Skin epidermis (tissue), 12 donors: ENCODE measurements around the gene FBXL17.

Experiments used
- H3K27ac ChIP-seq, 21 experiments: fragments of 200-600 bp; sonication (generic) in 11 of 21; one replicate each; pipeline ENCODE4 v1.5.0; 2020; ENCODE audit warnings: mild to moderate bottlenecking in 3 of 21, inconsistent platforms in 2 of 21, moderate library complexity in 2 of 21
- H3K4me3 ChIP-seq, 7 experiments: fragments of 200-600 bp; sonication (generic) in 2 of 7; one replicate each; pipeline ENCODE4 v1.5.0; 2020; ENCODE audit warnings: inconsistent platforms in 2 of 7, mild to moderate bottlenecking in 2 of 7, moderate library complexity in 1 of 7

Gene FBXL17

DNA sequence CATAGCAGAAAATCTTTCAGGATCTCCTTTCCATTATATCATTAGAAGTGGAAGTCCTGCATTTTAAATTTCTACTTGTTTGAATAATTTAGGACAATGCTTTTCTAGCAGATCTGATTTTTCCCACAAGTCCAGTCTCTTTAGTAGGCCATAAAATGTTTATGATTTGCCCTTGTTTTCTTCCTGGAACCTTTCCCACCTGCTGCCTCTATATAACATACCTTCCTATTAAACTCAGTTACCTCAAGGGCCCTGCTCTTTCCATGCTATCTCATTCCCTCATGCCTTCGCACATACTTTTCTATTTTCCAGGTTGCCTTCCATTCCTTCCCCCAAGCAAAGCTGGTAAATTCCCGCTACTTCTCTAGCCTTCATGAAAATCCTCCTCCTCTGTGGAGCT, 524.1 kb downstream of the FBXL17 start:
- Histone ChIP-seq H3K4me3 (no peak overlapping the region), H3K27ac (no peak overlapping the region)

DNA sequence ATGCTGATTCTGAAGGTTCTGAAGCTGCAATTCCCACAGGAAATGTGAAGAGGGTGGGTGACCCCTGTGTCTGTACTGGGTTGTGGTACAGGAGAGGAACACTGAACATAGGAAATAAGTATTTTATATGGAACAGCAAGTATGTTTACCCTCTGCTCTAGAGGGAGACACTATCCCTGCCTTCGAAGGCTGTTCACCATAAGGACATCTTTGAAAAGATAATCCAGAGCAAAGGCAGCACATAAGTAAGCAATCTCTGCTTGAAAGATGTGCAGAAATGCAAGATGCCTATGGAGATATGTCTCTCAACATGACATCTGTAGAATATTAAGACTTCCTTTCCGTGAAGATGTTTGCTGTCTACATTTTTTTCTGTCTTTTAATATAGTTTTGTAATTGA, 526.7 kb downstream of the FBXL17 start:
- Histone ChIP-seq H3K27ac (no peak overlapping the region), H3K4me3 (no peak overlapping the region)

DNA sequence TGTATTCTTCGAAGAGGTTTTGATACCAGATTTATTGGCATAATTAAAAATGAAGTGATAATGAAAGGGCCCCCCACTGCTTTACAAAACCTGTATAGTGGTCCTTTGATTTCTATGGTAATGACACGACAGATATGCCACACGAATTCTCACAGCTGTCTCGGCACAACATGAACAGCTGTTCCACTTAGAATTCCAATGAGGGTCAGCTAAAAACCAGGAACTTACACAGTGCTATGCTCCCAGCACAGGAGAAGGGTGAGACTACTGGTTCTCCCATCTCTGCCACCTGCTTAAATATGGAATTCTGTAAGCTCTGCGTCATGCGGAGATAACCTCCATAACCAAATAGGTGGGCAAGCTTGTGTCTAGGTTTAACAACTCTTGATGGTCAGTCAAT, 528.2 kb downstream of the FBXL17 start:
- H3K4me3 ChIP-seq: no peak overlapping the region
- no peak overlapping the region for H3K27ac ChIP-seq

DNA sequence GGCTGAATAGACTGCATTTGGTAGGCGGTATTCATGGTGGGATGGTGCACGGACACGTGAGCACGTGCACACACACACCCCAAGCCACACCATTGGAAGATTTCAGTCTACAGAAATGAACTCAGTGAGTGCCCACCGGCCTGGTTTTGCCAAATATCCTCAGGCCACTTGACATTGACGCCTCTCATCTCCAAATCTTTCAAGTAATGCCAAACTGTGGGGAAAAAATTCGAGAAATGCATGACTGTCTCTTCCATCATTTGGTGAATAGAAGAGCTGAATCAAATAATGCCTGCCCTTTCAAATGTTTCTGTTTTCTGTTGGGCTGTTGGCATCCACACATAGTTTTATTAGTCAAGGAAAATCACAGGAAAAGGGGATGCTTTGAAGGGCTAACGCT, 528.9 kb downstream of the FBXL17 start:
- H3K4me3 ChIP-seq: no peak overlapping the region
- no peak overlapping the region for H3K27ac ChIP-seq

DNA sequence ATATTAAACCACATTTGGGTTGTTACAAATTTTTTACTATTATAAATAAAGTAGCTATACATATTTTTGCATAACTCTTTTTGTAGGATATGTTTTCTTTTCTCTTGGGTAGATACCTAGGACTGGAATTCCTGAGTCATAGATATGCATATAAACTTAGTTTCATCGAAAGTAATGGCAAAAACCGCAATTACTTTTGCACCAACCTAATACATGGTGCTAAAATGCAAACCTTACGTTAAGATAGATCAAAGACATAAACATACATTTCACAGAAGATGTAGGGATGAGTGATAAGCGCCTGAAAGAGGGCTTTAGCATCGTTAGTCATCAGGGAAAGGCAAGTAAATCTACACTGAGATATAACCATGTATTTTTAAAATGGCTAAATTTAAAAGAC, 532.8 kb downstream of the FBXL17 start:
- Histone ChIP-seq H3K4me3 (no peak overlapping the region), H3K27ac (no peak overlapping the region)

DNA sequence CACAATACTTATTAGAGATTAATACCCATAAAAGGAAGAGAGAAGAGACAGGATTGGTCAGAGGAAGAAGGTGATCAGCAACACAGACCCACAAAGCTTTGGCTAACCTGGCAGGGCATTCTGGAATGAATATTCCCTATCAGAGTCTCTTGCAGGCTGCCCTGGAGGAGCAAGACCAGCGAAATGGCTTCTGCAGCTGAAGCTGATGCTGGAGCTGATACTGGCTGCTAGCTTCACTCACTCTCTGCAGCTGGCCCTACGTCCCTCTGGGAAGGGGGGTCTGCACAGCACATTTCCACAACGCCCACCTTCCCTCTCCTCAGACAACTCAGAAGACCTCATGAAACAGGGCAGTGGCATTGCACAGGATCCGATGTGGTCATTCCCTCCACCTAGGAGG, 541.3 kb downstream of the FBXL17 start:
- H3K27ac ChIP-seq: no peak overlapping the region
- no peak overlapping the region for H3K4me3 ChIP-seq

DNA sequence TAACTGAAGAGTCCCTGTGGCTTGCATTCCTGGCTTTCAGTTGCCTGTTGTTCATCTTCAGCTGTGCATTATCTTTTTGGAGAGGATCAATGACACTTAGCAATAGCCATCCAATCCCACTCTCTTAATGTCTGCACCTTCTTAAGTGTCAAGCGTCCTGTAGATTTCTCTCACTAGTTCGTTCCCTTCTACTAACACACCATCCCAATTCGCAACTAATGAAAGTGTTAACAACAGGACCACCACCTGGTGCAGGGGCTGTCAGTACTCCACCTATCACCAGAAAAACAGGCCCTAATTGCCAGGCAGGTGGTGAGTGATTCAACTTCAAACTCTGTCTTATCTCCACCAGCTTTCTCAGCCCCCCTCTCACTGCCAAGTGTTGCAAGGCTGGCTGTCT, 541.7 kb downstream of the FBXL17 start:
- H3K27ac ChIP-seq: no peak overlapping the region
- H3K4me3 ChIP-seq: no peak overlapping the region

DNA sequence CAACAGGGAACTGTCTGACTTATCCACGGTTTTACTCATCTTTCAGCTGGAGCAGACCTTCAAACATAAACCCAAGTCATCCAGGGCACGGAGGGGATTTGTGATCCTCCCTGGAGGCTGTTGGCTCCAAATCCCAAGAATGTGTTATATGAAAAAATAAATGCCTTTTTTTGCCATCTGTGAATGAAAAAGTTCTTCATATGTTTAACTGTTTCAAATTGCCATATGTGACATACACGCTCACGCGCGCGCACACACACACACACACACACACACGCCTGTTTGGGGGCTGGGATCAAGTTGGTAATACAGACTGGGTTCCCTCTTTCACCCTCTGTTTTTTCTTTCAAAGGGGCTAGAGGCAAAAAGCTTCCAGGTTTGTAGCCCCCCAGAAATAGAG, 546.8 kb downstream of the FBXL17 start:
- no peak overlapping the region for H3K27ac ChIP-seq
- no peak overlapping the region for H3K4me3 ChIP-seq

DNA sequence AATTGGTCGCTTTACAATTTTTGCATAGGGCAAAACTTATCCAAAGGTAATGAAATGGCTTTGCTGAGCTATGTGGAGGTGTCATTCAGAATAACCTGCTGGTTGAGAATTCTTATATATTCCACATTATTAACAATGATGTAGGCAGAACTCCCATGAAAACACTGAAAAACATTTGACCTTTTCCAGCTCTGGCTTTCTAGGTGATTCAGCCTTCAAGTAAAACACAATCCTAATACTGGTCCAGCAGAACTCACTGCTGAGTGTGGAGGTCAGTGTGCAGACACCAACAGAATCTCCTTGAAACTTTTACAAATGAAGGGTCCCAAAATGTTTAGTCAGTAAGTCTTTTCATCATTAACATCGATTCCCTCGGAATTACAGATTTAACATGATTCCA, 549.2 kb downstream of the FBXL17 start:
- Histone ChIP-seq H3K4me3 (no peak overlapping the region), H3K27ac (no peak overlapping the region)

DNA sequence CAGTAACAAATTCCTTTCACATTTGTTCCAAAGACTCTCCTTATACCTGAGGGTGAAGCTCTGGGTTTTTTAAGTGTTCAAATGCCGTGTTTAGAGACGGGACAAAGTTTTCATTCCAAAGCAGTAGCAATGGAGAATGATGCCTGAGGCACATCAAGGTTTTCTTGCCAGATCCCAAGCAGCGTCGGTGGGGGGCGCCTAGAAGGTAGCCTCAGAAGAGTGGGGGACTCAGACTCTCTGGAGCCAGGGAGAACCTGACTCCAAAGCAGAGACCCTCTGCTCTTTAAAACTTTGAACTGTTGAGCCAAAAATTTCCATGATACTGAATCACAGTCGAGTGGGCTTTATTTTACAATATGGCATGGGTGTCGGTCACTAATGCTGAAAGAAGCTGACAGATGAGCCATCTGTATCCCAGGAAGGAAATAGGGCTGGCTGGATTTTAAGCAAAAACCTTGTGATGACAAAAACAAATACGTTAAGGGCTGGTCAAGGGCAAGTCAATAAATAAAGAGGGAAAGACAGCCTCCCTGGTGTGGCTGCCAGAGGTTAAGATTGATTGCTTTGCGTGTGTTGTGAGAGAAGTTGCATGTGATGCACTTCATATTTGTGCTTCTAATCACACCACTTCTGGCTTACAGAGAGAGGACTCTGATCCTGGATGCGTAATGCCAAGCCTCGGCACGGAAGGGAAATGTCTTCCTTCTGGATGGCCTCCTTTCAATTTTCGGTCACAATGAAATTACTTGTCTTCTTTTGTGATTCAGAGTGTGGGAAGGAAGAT, 550.1 kb downstream of the FBXL17 start:
- Histone ChIP-seq H3K27ac (no peak overlapping the region), H3K4me3 (no peak overlapping the region)

DNA sequence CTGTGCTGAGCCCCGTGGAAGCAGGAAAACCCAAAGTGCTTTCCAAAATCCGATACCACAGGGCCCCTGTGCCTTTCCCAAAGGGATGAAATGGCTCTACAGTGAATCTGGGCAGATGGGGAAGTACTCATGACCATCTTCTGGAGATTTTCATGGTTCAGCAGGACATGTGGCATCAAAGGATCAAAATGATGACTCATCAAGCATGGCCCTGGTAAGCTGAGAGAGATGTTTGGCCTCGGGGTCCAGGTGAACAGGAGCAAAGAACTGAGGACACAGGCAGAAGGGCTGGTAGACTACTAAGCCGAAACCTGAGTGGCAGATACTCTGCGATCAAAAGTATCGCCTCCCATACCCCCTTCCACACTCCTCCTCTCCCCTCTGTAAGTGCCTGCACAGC, 551.1 kb downstream of the FBXL17 start:
- Histone ChIP-seq H3K4me3 (no peak overlapping the region), H3K27ac (no peak overlapping the region)

DNA sequence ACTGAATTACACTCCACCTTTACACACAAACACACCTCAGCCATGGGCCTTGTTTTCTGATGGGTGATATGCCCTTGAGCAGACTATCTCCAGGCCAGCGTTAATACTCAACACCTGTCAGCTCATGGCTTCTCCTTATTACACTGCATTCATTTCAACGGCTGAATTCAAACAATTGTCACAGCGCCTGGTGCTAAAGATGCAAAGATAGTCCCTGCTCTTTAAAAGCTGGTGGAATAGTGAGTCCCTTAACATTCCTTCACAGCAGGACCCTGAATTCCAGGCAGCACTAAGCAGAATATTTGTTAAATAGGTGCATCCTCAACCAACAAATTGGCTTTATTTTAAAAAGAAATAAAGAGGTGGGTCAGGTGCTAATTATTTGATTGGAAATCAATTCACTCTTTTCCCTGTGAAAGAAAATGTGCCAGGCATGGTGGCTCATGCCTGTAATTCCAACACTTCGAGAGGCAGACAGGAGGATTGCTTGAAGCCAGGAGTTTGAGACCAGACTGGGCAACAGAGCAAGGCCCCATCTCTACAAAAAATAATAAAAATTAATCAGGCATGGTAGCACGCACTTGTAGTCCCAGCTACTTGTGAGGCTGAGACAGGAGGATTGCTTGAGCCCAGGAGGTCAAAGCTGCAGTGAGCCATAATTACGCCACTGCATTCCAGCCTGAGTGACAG, 555.4 kb downstream of the FBXL17 start:
- H3K27ac ChIP-seq: no peak overlapping the region
- H3K4me3 ChIP-seq: no peak overlapping the region

DNA sequence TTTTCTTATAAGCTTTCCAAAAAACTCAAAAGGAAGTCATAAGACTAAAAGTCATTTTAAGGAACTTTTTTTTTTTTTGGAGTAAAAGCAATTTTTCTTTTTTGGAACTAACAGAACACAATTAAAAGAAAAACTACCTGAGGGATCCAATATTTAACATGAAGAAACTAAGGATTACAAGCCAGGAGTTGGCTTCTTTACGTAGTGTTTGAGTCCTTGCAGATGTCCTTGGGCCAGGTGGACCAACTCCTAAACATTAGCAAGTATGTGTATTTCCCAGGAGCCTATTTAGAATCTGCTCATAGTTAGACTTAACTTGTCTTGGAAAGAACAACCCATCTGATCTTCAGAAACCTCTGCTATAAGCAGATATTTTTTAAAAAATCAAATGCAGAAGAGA, 557.1 kb downstream of the FBXL17 start:
- H3K4me3 ChIP-seq: no peak overlapping the region

DNA sequence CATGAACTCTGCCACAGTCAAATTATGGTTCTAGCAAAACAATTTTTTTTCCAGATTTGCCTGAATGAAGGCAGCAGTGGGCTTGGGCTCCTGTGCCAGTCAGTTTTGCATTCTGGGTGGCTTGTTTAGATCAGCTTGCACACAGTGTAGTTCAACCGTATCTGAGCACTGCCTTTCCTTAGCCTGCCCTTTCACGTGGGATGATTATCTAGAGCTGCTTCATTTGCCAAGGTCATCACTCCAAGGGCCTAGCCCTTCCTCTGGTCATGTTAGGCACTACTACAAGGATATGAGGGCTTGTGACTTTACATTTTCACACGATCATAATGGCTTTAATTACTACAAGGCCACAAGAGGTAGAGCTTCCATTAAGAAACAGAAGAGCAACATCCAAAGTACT, 560.6 kb downstream of the FBXL17 start:
- H3K4me3 ChIP-seq: no peak overlapping the region
- no peak overlapping the region for H3K27ac ChIP-seq

More for the DNA sequence above, 557.1 kb downstream of the FBXL17 start:
- H3K27ac ChIP-seq: no peak overlapping the region

DNA sequence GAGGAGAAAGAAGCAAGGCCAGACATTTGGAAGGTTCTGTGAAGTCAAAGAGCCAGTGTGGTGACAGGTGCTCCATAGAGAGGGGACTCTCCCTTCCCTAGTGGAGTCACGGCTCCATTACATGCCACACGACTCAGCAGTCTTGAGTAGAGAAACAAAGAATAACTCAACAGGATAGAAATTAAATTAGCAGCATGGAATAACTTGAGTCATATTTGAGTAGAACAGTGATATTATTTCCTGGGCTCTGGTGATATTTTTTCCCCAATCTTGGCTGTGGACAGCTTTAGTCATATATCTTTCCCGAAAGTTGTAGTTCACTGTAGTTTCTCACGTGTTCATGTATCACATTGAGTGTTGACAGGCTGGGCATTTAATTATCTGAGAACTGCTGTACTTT, 561.5 kb downstream of the FBXL17 start:
- no peak overlapping the region for H3K4me3 ChIP-seq
- H3K27ac ChIP-seq: no peak overlapping the region

DNA sequence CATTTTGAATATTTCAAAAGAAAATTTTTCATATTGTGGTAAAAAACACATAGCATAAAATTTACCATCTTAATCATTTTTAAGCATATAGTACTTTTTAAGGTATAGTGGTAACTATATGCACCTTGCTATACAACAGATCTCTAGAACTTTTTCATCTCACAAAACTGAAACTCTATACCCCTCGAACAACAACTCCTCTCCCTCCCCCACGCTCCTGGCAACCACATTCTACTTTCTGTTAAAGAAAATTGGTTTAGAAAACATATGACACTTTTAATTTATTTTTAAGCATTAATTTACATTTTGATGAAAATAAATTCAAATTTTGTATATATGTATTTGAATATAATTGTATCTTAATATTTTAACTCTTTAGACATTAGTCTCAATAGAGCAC, 563.9 kb downstream of the FBXL17 start:
- Histone ChIP-seq H3K4me3 (no peak overlapping the region), H3K27ac (no peak overlapping the region)

DNA sequence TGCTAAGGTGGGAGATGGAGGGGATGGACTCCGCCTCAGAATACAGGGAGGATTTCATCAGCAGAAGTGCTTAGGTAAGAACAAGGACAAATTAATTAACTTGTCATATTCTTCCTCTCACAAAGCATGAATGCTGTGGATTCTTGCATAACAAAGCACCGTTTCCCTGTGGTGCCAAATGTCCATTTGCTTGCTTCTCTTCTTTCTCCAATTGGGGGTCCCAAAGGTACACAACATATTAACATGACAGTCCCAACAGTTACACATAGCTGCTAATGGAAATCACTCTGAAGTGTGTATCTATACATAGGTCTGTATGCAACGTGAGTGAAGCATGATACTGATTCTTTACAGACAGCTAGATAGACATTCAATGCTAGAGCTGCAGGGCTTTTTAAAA, 564.5 kb downstream of the FBXL17 start:
- H3K4me3 ChIP-seq: no peak overlapping the region
- H3K27ac ChIP-seq: no peak overlapping the region

DNA sequence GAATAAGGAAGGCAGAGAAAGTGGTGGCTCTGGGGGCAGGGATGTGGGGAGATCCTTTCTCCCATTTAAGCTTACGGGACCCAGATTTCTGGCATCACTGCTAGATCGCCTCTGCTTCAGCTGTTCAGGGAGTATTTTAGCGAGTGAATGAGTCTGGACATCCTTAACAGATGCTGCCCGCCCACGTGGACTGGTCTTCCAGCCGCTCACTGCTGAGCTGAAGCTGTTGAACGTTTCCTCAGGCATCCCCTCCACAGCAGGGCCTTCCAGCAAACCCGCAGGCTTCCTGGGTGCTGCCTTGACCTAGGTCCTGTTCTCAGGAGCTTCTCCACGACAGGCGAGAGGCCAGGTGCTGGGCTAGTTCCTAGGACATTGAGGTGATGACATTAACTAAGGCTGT, 566.8 kb downstream of the FBXL17 start:
- Histone ChIP-seq H3K27ac (no peak overlapping the region), H3K4me3 (no peak overlapping the region)

DNA sequence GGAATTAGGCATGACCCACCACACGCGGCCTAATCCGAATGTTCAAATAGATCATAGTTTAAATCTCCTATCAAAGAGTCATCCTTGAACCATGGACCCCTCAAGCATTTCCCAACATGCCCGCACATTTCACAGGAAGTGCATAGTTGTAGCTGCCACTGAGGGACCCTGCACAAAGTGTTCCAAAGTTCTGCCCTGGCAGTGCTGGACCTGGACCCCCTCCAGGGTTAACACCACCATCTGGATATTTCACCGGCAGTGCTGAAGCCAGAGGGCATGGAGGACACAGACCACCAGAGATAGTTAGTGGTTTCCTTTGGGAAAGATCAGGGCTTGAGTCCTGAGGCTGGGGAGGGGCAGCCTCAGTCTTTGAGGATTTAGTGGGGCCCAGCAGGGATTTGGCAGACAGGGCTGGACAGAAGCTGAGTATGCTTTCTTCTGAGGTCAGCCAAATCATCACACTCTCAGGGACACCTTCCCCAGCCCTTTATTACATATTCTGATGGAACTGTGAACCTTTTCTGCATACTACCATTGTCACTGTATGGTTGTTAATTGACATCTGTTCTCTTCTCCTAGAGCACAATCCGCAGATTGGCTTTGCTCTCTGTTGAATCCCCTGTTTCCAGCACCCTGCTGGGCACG, 567.6 kb downstream of the FBXL17 start:
- H3K27ac ChIP-seq: no peak overlapping the region
- no peak overlapping the region for H3K4me3 ChIP-seq

DNA sequence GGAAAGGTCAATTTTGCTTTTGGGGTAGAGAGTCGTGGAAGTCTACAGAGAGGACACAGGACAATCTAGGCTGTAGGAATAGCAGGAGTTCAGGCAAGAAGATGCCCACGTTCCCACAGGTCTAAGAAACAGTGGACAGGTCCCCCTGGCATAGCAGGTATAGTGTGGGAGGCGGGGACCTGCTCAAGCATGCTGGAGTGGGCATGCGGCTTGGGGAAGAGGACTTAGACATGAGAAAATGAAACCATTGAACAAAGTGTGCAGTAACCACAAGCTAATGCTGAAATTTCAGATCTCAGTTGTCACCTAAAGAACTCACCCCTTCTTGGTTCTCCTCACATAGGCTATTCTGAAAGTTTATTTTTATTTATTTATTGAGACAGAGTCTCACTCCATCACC, 568.3 kb downstream of the FBXL17 start:
- no peak overlapping the region for H3K4me3 ChIP-seq
- H3K27ac ChIP-seq: no peak overlapping the region

DNA sequence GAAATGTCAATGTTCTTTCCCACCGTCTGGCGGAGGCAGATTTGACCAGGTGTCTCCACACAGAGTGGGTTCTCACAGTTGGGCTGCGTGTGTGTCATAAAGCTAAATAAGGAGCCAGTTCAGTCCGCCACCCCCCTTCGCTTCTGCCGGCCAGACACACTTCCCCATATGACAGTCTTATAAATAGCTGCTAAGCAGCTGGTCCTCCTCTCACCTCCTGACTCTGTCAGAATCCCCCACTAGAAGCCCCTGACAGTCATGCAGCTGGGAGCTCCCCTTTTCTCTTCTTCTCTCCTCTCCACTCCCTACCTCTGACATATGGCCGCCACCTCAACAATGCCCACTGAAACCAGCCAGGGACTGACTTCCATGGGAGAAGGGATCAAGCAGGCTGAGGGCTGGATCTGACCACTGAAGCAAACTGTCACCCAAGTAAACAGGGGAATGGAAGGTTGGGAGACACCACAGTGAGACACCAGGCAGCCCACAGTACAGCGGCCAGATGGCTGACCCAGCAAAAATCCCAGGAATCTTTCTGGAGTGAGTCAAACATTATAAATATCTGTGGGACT, 569.2 kb downstream of the FBXL17 start:
- H3K27ac ChIP-seq: no peak overlapping the region
- H3K4me3 ChIP-seq: no peak overlapping the region
